Parathyroid adenoma (tissue), 2 donors: ENCODE results near the gene NCKAP5.

Source experiments
- H2AFZ ChIP-seq: fragments of 300-600 bp; sonication (generic); one replicate; pipeline ENCODE4 v1.7.0; 2017; ENCODE audit warnings: antibody characterized with exemption, mild to moderate bottlenecking
- H3K27ac ChIP-seq: fragments of 300-600 bp; sonication (generic); one replicate; pipeline ENCODE4 v1.7.0; 2017
- H3K27me3 ChIP-seq: fragments of 300-600 bp; sonication (generic); one replicate; pipeline ENCODE4 v1.7.0; 2017; ENCODE audit warnings: low read length; ENCODE audit not compliant: control insufficient read depth, insufficient read depth
- H3K36me3 ChIP-seq: fragments of 300-600 bp; sonication (generic); one replicate; pipeline ENCODE4 v1.7.0; 2017; ENCODE audit warnings: low read length; ENCODE audit not compliant: control insufficient read depth, insufficient read depth
- H3K4me1 ChIP-seq: fragments of 300-600 bp; sonication (generic); one replicate; pipeline ENCODE4 v1.7.0; 2017; ENCODE audit warnings: control low read depth
- H3K4me2 ChIP-seq: fragments of 300-600 bp; sonication (generic); one replicate; pipeline ENCODE4 v1.7.0; 2017; ENCODE audit warnings: low read length
- H3K4me3 ChIP-seq: fragments of 300-600 bp; sonication (generic); one replicate; pipeline ENCODE4 v1.7.0; 2017; ENCODE audit warnings: low read depth, low read length
- H3K79me2 ChIP-seq: fragments of 300-600 bp; sonication (generic); one replicate; pipeline ENCODE4 v1.7.0; 2017; ENCODE audit warnings: control low read depth
- H3K9ac ChIP-seq: fragments of 300-600 bp; sonication (generic); one replicate; pipeline ENCODE4 v1.7.0; 2017; ENCODE audit warnings: mild to moderate bottlenecking
- H3K9me3 ChIP-seq: fragments of 300-600 bp; sonication (generic); one replicate; pipeline ENCODE4 v1.7.0; 2017; ENCODE audit warnings: low read length; ENCODE audit not compliant: control insufficient read depth
- CTCF ChIP-seq: fragments of 300-600 bp; sonication (generic); IDR thresholded peaks from one replicate; pipeline ENCODE4 v1.7.0; 2017; ENCODE audit warnings: antibody characterized with exemption, mild to moderate bottlenecking
- donor health status: primary hyperparathyroidism.

Gene NCKAP5

GRCh38 chr2:133122529-133122928, 445.7 kb downstream of the NCKAP5 start:
- no peak overlapping the region for H3K27ac ChIP-seq
- no peak overlapping the region for H3K4me3 ChIP-seq
- no peaks in the 10 kb centered on the region for H3K27me3 ChIP-seq
- H3K4me2 ChIP-seq: no peak overlapping the region
- no peaks in the 10 kb centered on the region for H3K36me3 ChIP-seq
- no peaks in the 10 kb centered on the region for H3K4me1 ChIP-seq
- H3K79me2 ChIP-seq: no peaks in the 10 kb centered on the region
- TF ChIP-seq CTCF: no peak
- no peaks in the 10 kb centered on the region for H3K9me3 ChIP-seq
- H2AFZ ChIP-seq: no peak overlapping the region
- H3K9ac ChIP-seq: no peak overlapping the region

- no peak overlapping the region for H3K4me3 ChIP-seq
- H3K9me3 ChIP-seq: no peaks in the 10 kb centered on the region
- no peaks in the 10 kb centered on the region for H3K27me3 ChIP-seq
- no peak for TF ChIP-seq CTCF
- no peak overlapping the region for H3K9ac ChIP-seq
- no peaks in the 10 kb centered on the region for H3K79me2 ChIP-seq
- H2AFZ ChIP-seq: no peak overlapping the region
- no peaks in the 10 kb centered on the region for H3K4me1 ChIP-seq
- H3K36me3 ChIP-seq: no peaks in the 10 kb centered on the region
- H3K4me2 ChIP-seq: no peak overlapping the region
- no peak overlapping the region for H3K27ac ChIP-seq
Measured at GRCh38 chr2:133120310-133120709, 448.0 kb downstream of the NCKAP5 start.

- H3K79me2 ChIP-seq: no peaks in the 10 kb centered on the region
- H3K36me3 ChIP-seq: no peaks in the 10 kb centered on the region
- H3K9me3 ChIP-seq: no peaks in the 10 kb centered on the region
- no peak overlapping the region for H2AFZ ChIP-seq
- H3K9ac ChIP-seq: no peak overlapping the region
- TF ChIP-seq CTCF: no peak
- no peak overlapping the region for H3K27ac ChIP-seq
- no peak overlapping the region for H3K4me3 ChIP-seq
- no peak overlapping the region for H3K4me2 ChIP-seq
- H3K27me3 ChIP-seq: no peaks in the 10 kb centered on the region
- no peaks in the 10 kb centered on the region for H3K4me1 ChIP-seq
Measured at GRCh38 chr2:133110201-133110600, 458.1 kb downstream of the NCKAP5 start.

GRCh38 chr2:133109772-133110171, 458.5 kb downstream of the NCKAP5 start:
- no peak overlapping the region for H3K9ac ChIP-seq
- no peak overlapping the region for H3K27ac ChIP-seq
- no peaks in the 10 kb centered on the region for H3K36me3 ChIP-seq
- no peak overlapping the region for H3K4me2 ChIP-seq
- TF ChIP-seq CTCF: no peak
- no peaks in the 10 kb centered on the region for H3K9me3 ChIP-seq
- no peaks in the 10 kb centered on the region for H3K79me2 ChIP-seq
- no peak overlapping the region for H3K4me3 ChIP-seq
- H2AFZ ChIP-seq: no peak overlapping the region
- no peaks in the 10 kb centered on the region for H3K4me1 ChIP-seq
- H3K27me3 ChIP-seq: no peaks in the 10 kb centered on the region

- Histone ChIP-seq H3K9me3 (no peaks in the 10 kb centered on the region), H3K4me3 (no peak overlapping the region), H3K9ac (no peak overlapping the region), H3K4me2 (no peak overlapping the region), H3K4me1 (no peaks in the 10 kb centered on the region), H3K27ac (no peak overlapping the region), H3K36me3 (no peaks in the 10 kb centered on the region), H3K27me3 (no peaks in the 10 kb centered on the region), H3K79me2 (no peaks in the 10 kb centered on the region), H2AFZ (no peak overlapping the region)
- no peak for TF ChIP-seq CTCF
Measured at GRCh38 chr2:133107058-133107815, 461.0 kb downstream of the NCKAP5 start.
